Esophagus muscularis mucosa (tissue), 4 donors: ENCODE data around the gene RFPL2. TPM values are rescaled to one million over a fixed set of nuclear protein-coding genes. Genes with fewer than 3 reads are reported as not detected.
"Not testable (repeated sequence)": the region's sequence is repeated elsewhere in the genome, so short reads cannot be mapped to it uniquely, and the experiment has no call there.

ENCODE experiments used
- DNase-seq: peaks from one replicate; pipeline ENCODE4 v3.0.0-alpha.2; 2017; ENCODE audit errors: extremely low spot score
- H3K27ac ChIP-seq, 4 donors: fragments of 200-600 bp; sonication (generic); replicated peaks in 1 of 4; 1 replicate in 3 of 4; 2 replicates in 1 of 4; pipeline ENCODE4 v1.5.1; 2016 to 2019; ENCODE audit warnings: mild to moderate bottlenecking in 1 of 4
- H3K27me3 ChIP-seq, 4 donors: fragments of 200-600 bp; sonication (generic); one replicate each; pipeline versions ENCODE4 v1.5.1 to v1.6.0; 2016 to 2019
- H3K36me3 ChIP-seq, 4 donors: fragments of 200-600 bp; sonication (generic); one replicate each; pipeline ENCODE4 v1.5.1; 2016 to 2019
- H3K4me1 ChIP-seq, 4 donors: fragments of 200-600 bp; sonication (generic); one replicate each; pipeline ENCODE4 v1.5.1; 2016 to 2019
- H3K4me3 ChIP-seq, 4 donors: fragments of 200-600 bp; sonication (generic); 1 replicate in 2 of 4; 2 replicates in 2 of 4; pipeline ENCODE4 v1.5.1; 2016 to 2019; ENCODE audit warnings: mild to moderate bottlenecking in 4 of 4, moderate library complexity in 1 of 4
- H3K9me3 ChIP-seq, 4 donors: fragments of 200-600 bp; sonication (generic); 1 replicate in 3 of 4; 2 replicates in 1 of 4; pipeline ENCODE4 v1.5.1; 2016 to 2019
- EP300 ChIP-seq: sonication (generic); formaldehyde crosslinking; IDR thresholded peaks from one replicate; pipeline ENCODE4 v1.6.1; 2017; ENCODE audit warnings: antibody characterized with exemption
- POLR2A ChIP-seq: fragments of 450-650 bp; IDR thresholded peaks from one replicate; pipeline ENCODE4 v1.6.1; 2017; ENCODE audit warnings: antibody characterized with exemption, moderate library complexity, mild to moderate bottlenecking, low read depth
- POLR2AphosphoS5 ChIP-seq, 2 donors: sonication (generic); formaldehyde crosslinking; IDR thresholded peaks; one replicate each; pipeline ENCODE4 v1.6.1; 2017; ENCODE audit warnings: antibody characterized with exemption in 2 of 2
- WGBS: methylation state at CpG from one replicate; pipeline ENCODE4 v1.1.5; 2018; 5-methylcytosine and 5-hydroxymethylcytosine counted together
- intact Hi-C: fragments of 100-400 bp; cut with DNase I; formaldehyde crosslinking; loops from one replicate; pipeline ENCODE4 v1.15.1; 2023
- total RNA-seq, 4 donors: library from RNA; depleted of rRNA; stranded (reverse); fragments of >200 nt; gene quantifications; one replicate each; pipeline versions ENCODE4 v1.1.0 to v1.2.1, GENCODE V29; 2016
- TF ChIP-seq, protein P1 (sequence below), 3 experiments: fragments of 200-600 bp in 2 of 3; fragments of 450-650 bp in 1 of 3; sonication (generic) in 2 of 3; IDR thresholded peaks; one replicate each; pipeline ENCODE4 v1.5.1; 2017 to 2019; ENCODE audit warnings: antibody characterized with exemption in 3 of 3, mild to moderate bottlenecking in 2 of 3, moderate library complexity in 1 of 3

The RFPL2 gene
- total RNA-seq, 4 donors from 2014 or later = not detected

DNA sequence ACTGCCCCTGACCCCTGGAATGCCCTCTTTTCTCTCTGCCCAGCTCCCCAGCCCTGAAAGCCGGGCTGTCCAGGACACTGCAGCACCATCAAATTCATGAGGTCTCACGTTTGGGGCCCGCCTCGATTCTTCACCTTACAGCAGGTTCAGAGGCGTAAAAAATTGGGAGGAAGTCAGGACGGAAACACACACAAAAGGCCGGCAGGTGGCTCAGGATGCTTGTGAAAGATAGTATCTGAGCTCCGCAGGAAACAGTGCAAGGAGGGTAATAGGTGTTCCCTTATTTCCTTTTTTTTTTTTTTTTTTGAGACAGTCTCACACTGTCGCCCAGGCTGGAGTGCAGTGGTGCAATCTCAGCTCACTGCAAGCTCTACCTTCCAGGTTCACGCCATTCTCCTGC, 4.1 kb downstream of the RFPL2 start:
- peak; percentile 74 for DNase-seq
- Histone ChIP-seq H3K4me1 (peaks cover 10 to 24% (median 17%) of the 10 kb centered on the region in 4 donors), H3K27me3 (peaks cover 0 to 79% (median 4%) of the 10 kb centered on the region in 4 donors), H3K27ac (no peak overlapping the region), H3K9me3 (no peaks in the 10 kb centered on the region), H3K36me3 (no peaks in the 10 kb centered on the region), H3K4me3 (no peak overlapping the region)
- intact Hi-C loops = no loop called here
- 76% methylated on average over 10 of the region's 10 CpGs for WGBS
- TF ChIP-seq POLR2A = no peak
- no peak for TF ChIP-seq POLR2AphosphoS5 (IDR thresholded peaks at IDR 0.05)
- TF ChIP-seq, protein P1, sequence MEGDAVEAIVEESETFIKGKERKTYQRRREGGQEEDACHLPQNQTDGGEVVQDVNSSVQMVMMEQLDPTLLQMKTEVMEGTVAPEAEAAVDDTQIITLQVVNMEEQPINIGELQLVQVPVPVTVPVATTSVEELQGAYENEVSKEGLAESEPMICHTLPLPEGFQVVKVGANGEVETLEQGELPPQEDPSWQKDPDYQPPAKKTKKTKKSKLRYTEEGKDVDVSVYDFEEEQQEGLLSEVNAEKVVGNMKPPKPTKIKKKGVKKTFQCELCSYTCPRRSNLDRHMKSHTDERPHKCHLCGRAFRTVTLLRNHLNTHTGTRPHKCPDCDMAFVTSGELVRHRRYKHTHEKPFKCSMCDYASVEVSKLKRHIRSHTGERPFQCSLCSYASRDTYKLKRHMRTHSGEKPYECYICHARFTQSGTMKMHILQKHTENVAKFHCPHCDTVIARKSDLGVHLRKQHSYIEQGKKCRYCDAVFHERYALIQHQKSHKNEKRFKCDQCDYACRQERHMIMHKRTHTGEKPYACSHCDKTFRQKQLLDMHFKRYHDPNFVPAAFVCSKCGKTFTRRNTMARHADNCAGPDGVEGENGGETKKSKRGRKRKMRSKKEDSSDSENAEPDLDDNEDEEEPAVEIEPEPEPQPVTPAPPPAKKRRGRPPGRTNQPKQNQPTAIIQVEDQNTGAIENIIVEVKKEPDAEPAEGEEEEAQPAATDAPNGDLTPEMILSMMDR (IDR thresholded peaks at IDR 0.05) = no peak
- TF ChIP-seq EP300 = no peak

DNA sequence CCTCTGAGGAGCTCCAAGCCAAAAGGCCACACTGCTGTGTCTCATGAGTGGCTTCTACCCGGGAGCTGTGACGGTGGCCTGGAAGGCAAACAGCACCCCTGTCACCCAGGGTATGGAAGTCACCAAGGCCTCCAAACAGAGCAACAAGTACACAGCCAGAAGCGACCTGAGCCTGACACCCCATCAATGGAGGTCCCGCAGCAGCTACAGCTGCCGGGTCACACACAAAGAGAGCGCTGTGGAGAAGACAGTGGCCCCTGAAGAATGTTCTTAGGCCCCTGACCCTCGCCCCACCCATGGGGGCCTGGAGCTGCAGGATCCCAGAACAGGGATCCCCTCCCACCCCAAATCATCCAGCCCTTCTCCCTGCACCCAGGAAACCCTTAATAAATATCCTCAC, 4.9 kb downstream of the RFPL2 start:
- Histone ChIP-seq H3K4me3 (no peak overlapping the region), H3K36me3 (no peaks in the 10 kb centered on the region), H3K27ac (no peak overlapping the region), H3K9me3 (no peaks in the 10 kb centered on the region), H3K4me1 (peaks cover 10 to 24% (median 17%) of the 10 kb centered on the region in 4 donors), H3K27me3 (peaks cover 0 to 78% (median 4%) of the 10 kb centered on the region in 4 donors)
- no CpG with 5 or more reads among the region's 7 CpGs for WGBS
- peak; percentile 74 for DNase-seq
- TF ChIP-seq POLR2AphosphoS5 (IDR thresholded peaks at IDR 0.05) = no peak
- TF ChIP-seq, protein P1 (IDR thresholded peaks at IDR 0.05) = no peak
- no peak for TF ChIP-seq POLR2A
- no peak for TF ChIP-seq EP300
- intact Hi-C loops = no loop called here

DNA sequence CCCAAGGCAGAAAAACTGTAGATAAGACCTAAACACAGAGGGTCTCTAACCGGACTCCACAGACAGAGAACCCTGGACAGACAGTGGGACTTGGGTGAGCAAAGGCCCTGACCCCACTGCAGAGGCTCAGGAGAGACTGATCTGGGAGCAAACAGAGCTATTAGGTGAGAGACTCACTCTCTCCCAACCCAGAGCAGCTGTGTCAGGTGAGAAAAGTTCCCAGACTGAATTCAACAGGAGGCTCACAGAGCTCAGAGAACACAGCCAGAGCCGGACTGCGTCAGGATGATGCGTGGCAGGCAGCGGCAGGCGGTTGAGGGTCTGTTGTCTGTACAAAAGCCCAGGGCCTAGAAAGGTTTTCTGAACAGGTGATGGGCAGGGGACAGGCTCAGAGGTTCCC, 5.5 kb downstream of the RFPL2 start:
- Histone ChIP-seq H3K9me3 (no peaks in the 10 kb centered on the region), H3K27ac (no peak overlapping the region), H3K4me3 (no peak overlapping the region), H3K27me3 (peaks cover 0 to 72% (median 4%) of the 10 kb centered on the region in 4 donors), H3K36me3 (no peaks in the 10 kb centered on the region), H3K4me1 (peaks cover 10 to 22% (median 16%) of the 10 kb centered on the region in 4 donors)
- intact Hi-C loops = no loop called here
- TF ChIP-seq POLR2AphosphoS5 (IDR thresholded peaks at IDR 0.05) = no peak
- TF ChIP-seq, protein P1 (IDR thresholded peaks at IDR 0.05) = no peak
- WGBS = 75% methylated on average over 1 of the region's 6 CpGs
- peak; percentile 74 for DNase-seq

DNA sequence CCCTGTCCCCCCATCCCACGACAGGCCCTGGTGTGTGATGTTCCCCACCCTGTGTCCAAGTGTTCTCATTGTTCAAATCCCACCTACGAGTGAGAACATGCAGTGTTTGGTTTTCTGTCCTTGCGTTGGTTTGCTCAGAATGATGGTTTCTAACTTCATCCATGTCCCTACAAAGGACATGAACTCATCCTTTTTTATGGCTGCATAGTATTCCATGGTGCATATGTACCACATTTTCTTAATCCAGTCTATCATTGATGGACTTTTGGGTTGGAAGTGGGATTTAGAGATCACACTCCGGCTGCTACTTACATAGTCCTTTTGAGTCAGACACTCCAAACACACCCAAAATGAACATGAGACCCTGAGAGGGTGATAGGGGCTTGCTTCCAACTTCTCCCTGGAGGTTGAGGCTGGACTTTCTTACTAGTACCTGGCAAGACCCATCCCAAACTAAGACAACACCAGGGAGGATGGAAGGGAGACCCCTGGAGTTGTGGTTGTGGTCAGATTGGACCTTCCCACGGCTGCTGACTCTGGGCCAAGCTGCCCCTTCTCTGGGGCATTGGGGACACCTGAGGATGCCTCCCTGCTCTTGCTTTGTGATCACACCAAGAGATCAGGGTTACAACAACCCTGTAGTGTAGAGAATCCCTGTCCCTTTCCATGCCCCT, 7.2 kb downstream of the RFPL2 start:
- H3K9me3 ChIP-seq, H3K4me3 ChIP-seq, H3K27ac ChIP-seq, intact Hi-C loops, H3K4me1 ChIP-seq, H3K36me3 ChIP-seq: not testable (repeated sequence)
- peak; percentile 57 for DNase-seq
- WGBS = 82% methylated on average over 5 of the region's 5 CpGs
- peaks cover 0 to 62% (median 4%) of the 10 kb centered on the region in 4 donors for H3K27me3 ChIP-seq

DNA sequence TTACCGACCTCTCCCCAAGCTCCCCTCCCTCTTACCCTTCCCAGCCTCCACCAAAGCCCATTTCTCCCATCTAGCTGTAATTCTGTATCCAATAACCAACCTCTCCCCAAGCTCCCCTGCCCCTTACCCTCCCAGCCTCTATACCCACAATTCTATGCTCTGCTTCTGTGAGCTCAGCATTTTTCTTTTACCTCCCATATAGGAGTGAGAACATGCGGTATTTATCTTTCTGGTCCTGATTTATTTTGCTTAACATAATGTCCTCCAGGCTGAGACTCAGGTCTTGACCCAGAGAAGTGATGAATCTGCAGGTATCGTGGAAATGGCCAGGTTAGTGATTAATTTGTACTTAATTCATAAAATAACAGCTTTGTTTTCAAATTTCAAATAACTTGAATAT, 9.0 kb downstream of the RFPL2 start:
- H3K27me3 ChIP-seq = peaks cover 0 to 64% (median 4%) of the 10 kb centered on the region in 4 donors
- H3K9me3 ChIP-seq, intact Hi-C loops, H3K36me3 ChIP-seq, H3K4me1 ChIP-seq, H3K27ac ChIP-seq, H3K4me3 ChIP-seq: not testable (repeated sequence)
- DNase-seq = peak; percentile 26
- 35% methylated on average over 3 of the region's 3 CpGs for WGBS

DNA sequence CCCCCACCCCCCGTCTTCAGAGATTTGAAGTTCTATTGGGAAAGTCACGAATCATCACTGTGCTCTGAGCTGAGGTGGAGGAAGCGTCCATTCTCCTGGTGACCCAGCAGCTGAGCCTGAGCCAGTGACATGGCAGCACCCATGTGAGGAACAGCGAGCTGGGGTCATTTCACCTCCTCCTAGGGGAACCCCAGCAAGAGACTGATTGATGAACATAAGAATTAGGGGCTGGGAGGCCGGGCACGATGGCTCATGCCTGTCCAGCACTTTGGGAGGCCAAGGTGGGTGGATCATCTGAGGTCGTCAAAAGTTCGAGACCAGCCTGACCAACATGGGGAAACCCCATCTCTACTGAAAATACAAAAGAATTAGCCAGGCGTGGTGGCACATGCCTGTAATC, 11.5 kb downstream of the RFPL2 start:
- H3K9me3 ChIP-seq, H3K4me1 ChIP-seq, H3K27ac ChIP-seq, intact Hi-C loops, H3K4me3 ChIP-seq, DNase-seq, H3K36me3 ChIP-seq: not testable (repeated sequence)
- 84% methylated on average over 5 of the region's 9 CpGs for WGBS
- H3K27me3 ChIP-seq = peaks cover 0 to 63% (median 4%) of the 10 kb centered on the region in 4 donors

DNA sequence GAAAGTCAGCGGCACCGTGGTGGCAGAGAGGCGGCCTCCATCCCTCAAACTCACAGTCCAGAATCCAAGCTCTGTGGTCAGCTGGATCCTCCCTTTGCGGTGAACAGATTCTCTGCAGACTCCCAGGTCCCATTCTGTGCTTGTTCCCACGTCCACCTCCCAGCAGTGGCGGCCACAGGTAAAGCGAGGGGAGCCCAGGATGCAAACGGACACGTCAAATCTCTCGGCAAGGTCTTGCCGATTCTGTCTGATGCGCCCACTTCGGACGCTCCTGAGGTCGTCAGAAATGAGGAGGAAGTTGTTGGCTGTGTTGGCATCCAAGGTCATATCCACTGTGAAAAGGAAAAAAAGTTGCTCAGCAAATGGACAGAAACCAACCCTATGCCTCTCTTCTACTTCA, 13.9 kb downstream of the RFPL2 start:
- H3K27ac ChIP-seq, intact Hi-C loops, H3K4me3 ChIP-seq, H3K9me3 ChIP-seq, H3K36me3 ChIP-seq, DNase-seq, H3K4me1 ChIP-seq: not testable (repeated sequence)
- WGBS = 91% methylated on average over 15 of the region's 15 CpGs
- peaks cover 0 to 43% (median 0%) of the 10 kb centered on the region in 4 donors for H3K27me3 ChIP-seq
